Karpas-422 (cell line): Measurements from ENCODE around the gene KRT5. TPM values are rescaled to one million over a fixed set of nuclear protein-coding genes. Genes with fewer than 3 reads are reported as not detected.

Experiments
- DNase-seq: peaks from one replicate; pipeline ENCODE4 v3.0.0-alpha.2; 2015
- H2AFZ ChIP-seq: fragments of 200-600 bp; sonication (generic); 2 replicates; pipeline ENCODE4 v1.6.1; 2014; ENCODE audit warnings: antibody characterized with exemption, low read length, mixed read lengths
- H3K27ac ChIP-seq: fragments of 200-600 bp; sonication (generic); 2 replicates; pipeline ENCODE4 v1.5.1; 2014; ENCODE audit warnings: mild to moderate bottlenecking, low read length, moderate library complexity
- H3K27me3 ChIP-seq: fragments of 200-600 bp; sonication (generic); 2 replicates; pipeline ENCODE4 v1.6.1; 2014; ENCODE audit warnings: low read length, mixed read lengths
- H3K36me3 ChIP-seq: fragments of 200-600 bp; sonication (generic); 2 replicates; pipeline ENCODE4 v1.6.1; 2014; ENCODE audit warnings: low read length, mixed read lengths; ENCODE audit not compliant: insufficient read depth
- H3K4me1 ChIP-seq: fragments of 200-600 bp; sonication (generic); 2 replicates; pipeline ENCODE4 v1.6.1; 2014; ENCODE audit warnings: mild to moderate bottlenecking, low read length, mixed read lengths
- H3K4me2 ChIP-seq: fragments of 200-600 bp; sonication (generic); 2 replicates; pipeline ENCODE4 v1.6.1; 2014; ENCODE audit warnings: low read length, low read depth, mild to moderate bottlenecking; ENCODE audit not compliant: poor library complexity, severe bottlenecking
- H3K4me3 ChIP-seq: fragments of 200-600 bp; sonication (generic); 2 replicates; pipeline ENCODE4 v1.5.1; 2014; ENCODE audit warnings: mild to moderate bottlenecking, antibody characterized with exemption, low read length, mixed read lengths
- H3K79me2 ChIP-seq: fragments of 200-600 bp; sonication (generic); 2 replicates; pipeline ENCODE4 v1.6.1; 2014; ENCODE audit warnings: mild to moderate bottlenecking, low read length, mixed read lengths
- H3K9ac ChIP-seq: fragments of 200-600 bp; sonication (generic); 2 replicates; pipeline ENCODE4 v1.6.0; 2014; ENCODE audit warnings: low read length
- H3K9me2 ChIP-seq: fragments of 200-600 bp; sonication (generic), shearing (Covaris generic); replicated peaks from 2 replicates; pipeline ENCODE4 v1.6.0; 2014; ENCODE audit warnings: mild to moderate bottlenecking, low read length, moderate library complexity; ENCODE audit not compliant: insufficient read depth
- H3K9me3 ChIP-seq: fragments of 300-700, 200-600 bp; sonication (generic); 2 replicates; pipeline ENCODE4 v1.6.1; 2014; ENCODE audit warnings: low read length, mixed read lengths
- H4K20me1 ChIP-seq: fragments of 200-600 bp; sonication (generic); 2 replicates; pipeline ENCODE4 v1.6.1; 2014; ENCODE audit warnings: mild to moderate bottlenecking, antibody characterized with exemption, low read length, low read depth; ENCODE audit not compliant: insufficient read depth
- total RNA-seq: library from RNA; depleted of rRNA; stranded (reverse); fragments of >200 nt; shearing (Covaris generic); gene quantifications from 2 replicates; pipeline ENCODE4 v1.2.3, GENCODE V29; 2014; ENCODE audit warnings: low replicate concordance

KRT5 gene
- total RNA-seq, 1 experiment from 2014 or later: not detected

GRCh38 chr12:52526511-52526951 is 6.3 kb upstream of the KRT5 start:
- H3K9me3 ChIP-seq: no peaks in the 10 kb centered on the region
- H4K20me1 ChIP-seq: no peaks in the 10 kb centered on the region
- DNase-seq: no peak
- no peak overlapping the region for H3K9ac ChIP-seq
- H3K79me2 ChIP-seq: no peaks in the 10 kb centered on the region
- H3K9me2 ChIP-seq: no peaks in the 10 kb centered on the region
- H3K4me1 ChIP-seq: peaks cover 16% of the 10 kb centered on the region
- no peak overlapping the region for H3K27ac ChIP-seq
- H3K36me3 ChIP-seq: no peaks in the 10 kb centered on the region
- no peak overlapping the region for H3K4me2 ChIP-seq
- no peak overlapping the region for H3K4me3 ChIP-seq
- no peak overlapping the region for H2AFZ ChIP-seq
- no peaks in the 10 kb centered on the region for H3K27me3 ChIP-seq

GRCh38 chr12:52525661-52526499 is 5.7 kb upstream of the KRT5 start:
- Histone ChIP-seq H3K9me2 (no peaks in the 10 kb centered on the region), H3K27me3 (no peaks in the 10 kb centered on the region), H3K36me3 (no peaks in the 10 kb centered on the region), H3K9ac (no peak overlapping the region), H3K4me1 (peaks cover 11% of the 10 kb centered on the region), H3K79me2 (no peaks in the 10 kb centered on the region), H3K4me3 (no peak overlapping the region), H3K4me2 (no peak overlapping the region), H4K20me1 (no peaks in the 10 kb centered on the region), H3K27ac (no peak overlapping the region), H3K9me3 (no peaks in the 10 kb centered on the region), H2AFZ (no peak overlapping the region)
- no peak for DNase-seq

GRCh38 chr12:52524898-52525591 is 4.9 kb upstream of the KRT5 start:
- Histone ChIP-seq H3K36me3 (no peaks in the 10 kb centered on the region), H3K4me3 (no peak overlapping the region), H3K4me1 (peaks cover 11% of the 10 kb centered on the region), H3K9me2 (no peaks in the 10 kb centered on the region), H3K9ac (no peak overlapping the region), H3K4me2 (no peak overlapping the region), H3K79me2 (no peaks in the 10 kb centered on the region), H3K9me3 (no peaks in the 10 kb centered on the region), H4K20me1 (no peaks in the 10 kb centered on the region), H2AFZ (no peak overlapping the region), H3K27ac (no peak overlapping the region), H3K27me3 (no peaks in the 10 kb centered on the region)
- DNase-seq: peak; percentile 53

- Histone ChIP-seq H3K79me2 (no peaks in the 10 kb centered on the region), H3K27ac (no peak overlapping the region), H3K9me3 (no peaks in the 10 kb centered on the region), H2AFZ (no peak overlapping the region), H3K4me2 (no peak overlapping the region), H3K36me3 (no peaks in the 10 kb centered on the region), H3K9ac (no peak overlapping the region), H3K4me3 (no peak overlapping the region), H3K4me1 (peaks cover 11% of the 10 kb centered on the region), H3K9me2 (no peaks in the 10 kb centered on the region), H4K20me1 (no peaks in the 10 kb centered on the region), H3K27me3 (no peaks in the 10 kb centered on the region)
- no peak for DNase-seq
These were observed 4.2 kb upstream of the KRT5 start for GRCh38 chr12:52524241-52524897.

- H3K4me1 ChIP-seq: peaks cover 11% of the 10 kb centered on the region
- H2AFZ ChIP-seq: no peak overlapping the region
- H3K4me2 ChIP-seq: no peak overlapping the region
- H3K9me2 ChIP-seq: no peaks in the 10 kb centered on the region
- DNase-seq: no peak
- H3K27me3 ChIP-seq: no peaks in the 10 kb centered on the region
- H4K20me1 ChIP-seq: no peaks in the 10 kb centered on the region
- no peaks in the 10 kb centered on the region for H3K9me3 ChIP-seq
- no peak overlapping the region for H3K4me3 ChIP-seq
- H3K27ac ChIP-seq: no peak overlapping the region
- H3K36me3 ChIP-seq: no peaks in the 10 kb centered on the region
- no peak overlapping the region for H3K9ac ChIP-seq
- no peaks in the 10 kb centered on the region for H3K79me2 ChIP-seq
These were observed 3.6 kb upstream of the KRT5 start for GRCh38 chr12:52523824-52524223.

GRCh38 chr12:52522346-52523011 is 2.3 kb upstream of the KRT5 start:
- Histone ChIP-seq H3K36me3 (no peaks in the 10 kb centered on the region), H3K4me2 (no peak overlapping the region), H3K4me3 (no peak overlapping the region), H2AFZ (no peak overlapping the region), H3K4me1 (peaks cover 11% of the 10 kb centered on the region), H3K9me3 (no peaks in the 10 kb centered on the region), H3K9ac (no peak overlapping the region), H4K20me1 (no peaks in the 10 kb centered on the region), H3K9me2 (no peaks in the 10 kb centered on the region), H3K27ac (no peak overlapping the region), H3K27me3 (no peaks in the 10 kb centered on the region), H3K79me2 (no peaks in the 10 kb centered on the region)
- DNase-seq: no peak

- peaks cover 11% of the 10 kb centered on the region for H3K4me1 ChIP-seq
- H2AFZ ChIP-seq: no peak overlapping the region
- H3K4me3 ChIP-seq: no peak overlapping the region
- no peak for DNase-seq
- H3K27ac ChIP-seq: no peak overlapping the region
- no peaks in the 10 kb centered on the region for H3K36me3 ChIP-seq
- H3K79me2 ChIP-seq: no peaks in the 10 kb centered on the region
- no peak overlapping the region for H3K9ac ChIP-seq
- H3K4me2 ChIP-seq: no peak overlapping the region
- H3K9me2 ChIP-seq: no peaks in the 10 kb centered on the region
- no peaks in the 10 kb centered on the region for H3K9me3 ChIP-seq
- no peaks in the 10 kb centered on the region for H4K20me1 ChIP-seq
- H3K27me3 ChIP-seq: no peaks in the 10 kb centered on the region
These were observed 1.5 kb upstream of the KRT5 start for GRCh38 chr12:52521568-52522266.
